B cell (primary cell): ENCODE data around the gene GATM. TPM values are rescaled to one million over a fixed set of nuclear protein-coding genes. Genes with fewer than 3 reads are reported as not detected.

ENCODE experiments used
- ATAC-seq: fragments of 200-7000 bp; cut with Tn5 transposase; one replicate; pipeline ENCODE4 v1.10.0; 2021; ENCODE audit warnings: low read depth, mild to moderate bottlenecking, moderate number of reproducible peaks, moderate library complexity
- CTCF ChIA-PET: fragments of 350-600 bp; sonication (Branson Sonifier 250); formaldehyde crosslinking; loops from one replicate; lab custom pipeline; 2021; ENCODE audit warnings: antibody characterized with exemption, inconsistent platforms; lab: Charles Lee
- POLR2A ChIA-PET: fragments of 350-600 bp; sonication (Branson Sonifier 250); formaldehyde crosslinking; loops from one replicate; lab custom pipeline; 2021; ENCODE audit warnings: antibody characterized with exemption; lab: Charles Lee
- DNase-seq: peaks from one replicate; pipeline ENCODE4 v3.0.0; 2013
- H2AFZ ChIP-seq: 2 replicates; pipeline ENCODE4 v1.6.1; 2012; ENCODE audit warnings: mild to moderate bottlenecking, low read depth, low read length; ENCODE audit not compliant: insufficient read depth, poor library complexity, severe bottlenecking
- H3K27ac ChIP-seq, 2 donors: 1 replicate in 1 of 2; 2 replicates in 1 of 2; pipeline ENCODE4 v1.5.1; 2012 to 2013; ENCODE audit warnings: low read length in 2 of 2, mild to moderate bottlenecking in 2 of 2, moderate library complexity in 1 of 2
- H3K27me3 ChIP-seq, 4 experiments: fragments of 200-600 bp in 1 of 4; sonication (generic) in 1 of 4; replicated peaks in 1 of 4; 1 replicate in 2 of 4; 2 replicates in 2 of 4; pipeline versions ENCODE4 v1.6.1 to v1.7.0; 2013 to 2016; ENCODE audit warnings: low read length in 3 of 4, mild to moderate bottlenecking in 2 of 4, mixed read lengths in 1 of 4, moderate library complexity in 1 of 4; ENCODE audit not compliant: insufficient read depth in 4 of 4, control insufficient read depth in 3 of 4; ENCODE audit errors: control extremely low read depth in 1 of 4
- H3K36me3 ChIP-seq, 2 experiments: replicated peaks in 1 of 2; 1 replicate in 1 of 2; 2 replicates in 1 of 2; pipeline versions ENCODE4 v1.6.1 to v1.7.1; 2013; ENCODE audit warnings: low read length in 1 of 2; ENCODE audit not compliant: insufficient read depth in 2 of 2, control insufficient read depth in 1 of 2; ENCODE audit errors: control extremely low read depth in 1 of 2, extremely low read depth in 1 of 2
- H3K4me1 ChIP-seq, 2 donors: fragments of 200-600 bp in 1 of 2; sonication (generic) in 1 of 2; 1 replicate in 1 of 2; 2 replicates in 1 of 2; pipeline versions ENCODE4 v1.5.1 to v1.6.1; 2013 to 2017; ENCODE audit warnings: low read length in 2 of 2; ENCODE audit not compliant: control insufficient read depth in 2 of 2, insufficient read depth in 2 of 2
- H3K4me2 ChIP-seq: replicated peaks from 2 replicates; pipeline ENCODE3; 2012; ENCODE audit warnings: mild to moderate bottlenecking, low read depth, low read length; ENCODE audit not compliant: poor library complexity, severe bottlenecking
- H3K4me3 ChIP-seq, 5 experiments: fragments of 200-600 bp in 1 of 5; sonication (generic) in 1 of 5; 1 replicate in 3 of 5; 2 replicates in 2 of 5; pipeline versions ENCODE4 v1.5.1 to v1.7.0; 2011 to 2016; ENCODE audit warnings: low read length in 4 of 5, mild to moderate bottlenecking in 4 of 5, low read depth in 2 of 5, control low read depth in 1 of 5, moderate library complexity in 1 of 5; ENCODE audit not compliant: insufficient read depth in 1 of 5; ENCODE audit errors: control extremely low read depth in 1 of 5, extremely low read depth in 1 of 5
- H3K79me2 ChIP-seq: fragments of 200-600 bp; sonication (generic); one replicate; pipeline ENCODE4 v1.6.0; 2016; ENCODE audit warnings: low read length; ENCODE audit not compliant: control insufficient read depth, insufficient read depth
- H3K9ac ChIP-seq: fragments of 200-600 bp; sonication (generic); 2 replicates; pipeline ENCODE4 v1.6.1; 2017; ENCODE audit warnings: mild to moderate bottlenecking, low read length, moderate library complexity
- H3K9me3 ChIP-seq, 3 donors: one replicate each; pipeline versions ENCODE4 v1.6.1 to v1.7.1; 2013; ENCODE audit warnings: low read length in 2 of 3; ENCODE audit not compliant: control insufficient read depth in 2 of 3, insufficient read depth in 1 of 3; ENCODE audit errors: control extremely low read depth in 1 of 3
- H4K20me1 ChIP-seq: 2 replicates; pipeline ENCODE4 v1.6.0; 2012; ENCODE audit warnings: mild to moderate bottlenecking, low read length; ENCODE audit not compliant: insufficient read depth, control insufficient read depth, poor library complexity, severe bottlenecking
- H3K27ac Mint-ChIP-seq: one replicate; pipeline ENCODE4 v1.8.0; 2021; ENCODE audit warnings: mixed read lengths
- H3K27me3 Mint-ChIP-seq: one replicate; pipeline ENCODE4 v1.8.0; 2021; ENCODE audit warnings: mixed read lengths
- H3K4me1 Mint-ChIP-seq: one replicate; pipeline ENCODE4 v1.8.0; 2021; ENCODE audit warnings: mixed read lengths
- H3K4me3 Mint-ChIP-seq: one replicate; pipeline ENCODE4 v1.8.0; 2021; ENCODE audit warnings: mixed read lengths
- H3K9me3 Mint-ChIP-seq: one replicate; pipeline ENCODE4 v1.8.0; 2022; ENCODE audit warnings: mixed read lengths; ENCODE audit not compliant: insufficient read depth
- EZH2 ChIP-seq: IDR thresholded peaks from 2 replicates; pipeline ENCODE4 v1.6.1; 2012; ENCODE audit warnings: borderline replicate concordance, low read depth, mild to moderate bottlenecking, moderate library complexity, low read length; ENCODE audit not compliant: insufficient read depth, poor library complexity, severe bottlenecking
- WGBS: methylation state at CpG from one replicate; pipeline ENCODE4 v1.1.5; 2013; ENCODE audit warnings: missing lambda C conversion rate; ENCODE audit not compliant: insufficient coverage; 5-methylcytosine and 5-hydroxymethylcytosine counted together
- intact Hi-C: fragments of 100-400 bp; cut with micrococcal nuclease; formaldehyde crosslinking; loops from one replicate; pipeline ENCODE4 v1.10.0; 2022
- polyA plus RNA-seq: library from polyadenylated mRNA; depleted of rRNA; stranded (reverse); fragments of >200 nt; gene quantifications from 2 replicates; pipeline ENCODE4 v1.2.3, GENCODE V29; 2012
- total RNA-seq, 2 donors: library from RNA; stranded (reverse); fragments of 120-200 nt in 1 of 2; gene quantifications; 1 replicate in 1 of 2; 2 replicates in 1 of 2; pipeline versions ENCODE4 v1.2.3 to v1.2.4, GENCODE V29; 2013 to 2022
- TF ChIP-seq, protein P1 (sequence below): fragments of 200-600 bp; IDR thresholded peaks from one replicate; pipeline ENCODE4 v1.8.0; 2022; ENCODE audit warnings: antibody characterized with exemption, mild to moderate bottlenecking

GATM gene
- total and polyA plus RNA-seq, 2 donors (not counting 1 experiment from before 2014, with no cell fraction given) = 9.6 to 18.2 TPM

DNA sequence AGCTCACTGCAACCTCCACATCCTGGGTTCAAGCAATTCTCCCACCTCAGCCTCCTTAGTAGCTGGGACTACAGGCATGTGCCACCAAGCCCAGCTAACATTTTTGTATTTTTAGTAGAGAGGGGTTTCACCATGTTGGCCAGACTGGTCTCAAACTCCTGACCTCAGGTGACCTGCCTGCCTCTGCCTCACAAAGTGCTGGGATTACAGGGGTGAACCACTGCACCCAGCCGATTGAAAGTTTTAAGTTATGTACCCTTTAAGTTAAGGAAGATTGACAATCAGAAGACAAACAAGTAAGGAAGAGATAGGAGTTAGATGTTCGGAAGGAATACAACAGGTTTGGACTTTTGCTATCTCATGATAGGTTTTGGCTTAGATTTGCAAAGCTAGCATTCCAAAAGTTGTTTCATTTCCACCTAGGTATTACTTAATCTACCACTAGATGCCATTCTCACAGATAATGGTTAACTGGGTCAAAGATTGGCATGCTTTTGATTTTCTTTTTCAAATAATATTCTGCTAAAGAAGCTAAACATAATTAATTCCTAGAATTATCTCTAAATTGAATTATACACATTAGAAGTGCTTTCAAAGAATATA lies 35.0 kb downstream of the GATM start:
- Histone ChIP-seq H3K27ac (no peak overlapping the region), H4K20me1 (no peaks in the 10 kb centered on the region), H3K27me3 (peaks cover 0 to 10% (median 4%) of the 10 kb centered on the region in 4 experiments), H3K4me1 (no peaks in the 10 kb centered on the region), H3K79me2 (no peaks in the 10 kb centered on the region), H2AFZ (no peak overlapping the region), H3K9me3 (no peaks in the 10 kb centered on the region), H3K4me3 (no peak overlapping the region), H3K36me3 (no peaks in the 10 kb centered on the region), H3K4me2 (no peak overlapping the region), H3K9ac (no peak overlapping the region)
- Mint-ChIP-seq H3K27me3 (peaks cover 29% of the 10 kb centered on the region), H3K4me1 (no peaks in the 10 kb centered on the region), H3K9me3 (no peaks in the 10 kb centered on the region), H3K4me3 (no peak overlapping the region), H3K27ac (no peak overlapping the region)
- DNase-seq = no peak
- ChIA-PET CTCF (no interaction called here), POLR2A (no interaction called here)
- WGBS = 100% methylated on average over 1 of the region's 2 CpGs
- intact Hi-C loops = no loop called here
- TF ChIP-seq, protein P1, sequence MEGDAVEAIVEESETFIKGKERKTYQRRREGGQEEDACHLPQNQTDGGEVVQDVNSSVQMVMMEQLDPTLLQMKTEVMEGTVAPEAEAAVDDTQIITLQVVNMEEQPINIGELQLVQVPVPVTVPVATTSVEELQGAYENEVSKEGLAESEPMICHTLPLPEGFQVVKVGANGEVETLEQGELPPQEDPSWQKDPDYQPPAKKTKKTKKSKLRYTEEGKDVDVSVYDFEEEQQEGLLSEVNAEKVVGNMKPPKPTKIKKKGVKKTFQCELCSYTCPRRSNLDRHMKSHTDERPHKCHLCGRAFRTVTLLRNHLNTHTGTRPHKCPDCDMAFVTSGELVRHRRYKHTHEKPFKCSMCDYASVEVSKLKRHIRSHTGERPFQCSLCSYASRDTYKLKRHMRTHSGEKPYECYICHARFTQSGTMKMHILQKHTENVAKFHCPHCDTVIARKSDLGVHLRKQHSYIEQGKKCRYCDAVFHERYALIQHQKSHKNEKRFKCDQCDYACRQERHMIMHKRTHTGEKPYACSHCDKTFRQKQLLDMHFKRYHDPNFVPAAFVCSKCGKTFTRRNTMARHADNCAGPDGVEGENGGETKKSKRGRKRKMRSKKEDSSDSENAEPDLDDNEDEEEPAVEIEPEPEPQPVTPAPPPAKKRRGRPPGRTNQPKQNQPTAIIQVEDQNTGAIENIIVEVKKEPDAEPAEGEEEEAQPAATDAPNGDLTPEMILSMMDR = no peak
- no peak for TF ChIP-seq EZH2
- no peak for ATAC-seq

DNA sequence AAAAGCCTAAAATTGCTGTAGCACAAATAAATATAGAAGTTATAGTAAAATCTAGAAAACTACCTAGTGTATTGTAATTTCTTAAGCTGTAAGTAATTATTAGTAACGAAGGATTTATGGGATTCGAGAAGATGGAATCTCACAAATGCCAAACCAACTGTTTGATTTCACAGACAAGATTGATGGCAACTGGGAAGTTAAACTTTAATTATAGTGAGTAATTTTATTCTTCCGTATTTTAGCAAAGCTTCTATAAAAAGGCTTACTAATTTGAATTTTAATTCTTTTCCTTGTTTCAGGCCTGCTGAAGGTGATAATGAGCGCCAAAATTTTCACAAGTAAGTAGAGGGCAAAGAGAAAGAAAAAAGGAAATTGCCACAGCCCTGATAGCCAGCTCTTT lies 36.6 kb downstream of the GATM start:
- no peaks in the 10 kb centered on the region for H3K4me1 ChIP-seq
- POLR2A ChIA-PET = no interaction called here
- H3K9ac ChIP-seq = no peak overlapping the region
- ATAC-seq (no peak), DNase-seq (no peak)
- no peaks in the 10 kb centered on the region for H4K20me1 ChIP-seq
- Mint-ChIP-seq H3K4me1 (no peaks in the 10 kb centered on the region), H3K4me3 (no peak overlapping the region), H3K27me3 (peaks cover 16% of the 10 kb centered on the region), H3K9me3 (no peaks in the 10 kb centered on the region), H3K27ac (no peak overlapping the region)
- H3K79me2 ChIP-seq = no peaks in the 10 kb centered on the region
- no peaks in the 10 kb centered on the region for H3K36me3 ChIP-seq
- no CpG with 5 or more reads among the region's 4 CpGs for WGBS
- TF ChIP-seq, protein P1 = no peak
- no peak for TF ChIP-seq EZH2
- no peaks in the 10 kb centered on the region for H3K9me3 ChIP-seq
- H3K4me2 ChIP-seq = no peak overlapping the region
- CTCF ChIA-PET = interaction anchor here (0.6 kb wide), 1 partner anchor 95 kb away, joined by 3 read pairs; no protein-coding TSS in a partner anchor
- no peak overlapping the region for H2AFZ ChIP-seq
- H3K4me3 ChIP-seq = no peak overlapping the region
- intact Hi-C loops = no loop called here
- H3K27ac ChIP-seq = no peak overlapping the region
- H3K27me3 ChIP-seq = peaks cover 0 to 4% (median 2%) of the 10 kb centered on the region in 4 experiments
